Measurements from ENCODE around the gene IKZF3.
"Not testable (repeated sequence)": the region's sequence is repeated elsewhere in the genome, so short reads cannot be mapped to it uniquely, and the experiment has no call there.

Gene IKZF3

DNA sequence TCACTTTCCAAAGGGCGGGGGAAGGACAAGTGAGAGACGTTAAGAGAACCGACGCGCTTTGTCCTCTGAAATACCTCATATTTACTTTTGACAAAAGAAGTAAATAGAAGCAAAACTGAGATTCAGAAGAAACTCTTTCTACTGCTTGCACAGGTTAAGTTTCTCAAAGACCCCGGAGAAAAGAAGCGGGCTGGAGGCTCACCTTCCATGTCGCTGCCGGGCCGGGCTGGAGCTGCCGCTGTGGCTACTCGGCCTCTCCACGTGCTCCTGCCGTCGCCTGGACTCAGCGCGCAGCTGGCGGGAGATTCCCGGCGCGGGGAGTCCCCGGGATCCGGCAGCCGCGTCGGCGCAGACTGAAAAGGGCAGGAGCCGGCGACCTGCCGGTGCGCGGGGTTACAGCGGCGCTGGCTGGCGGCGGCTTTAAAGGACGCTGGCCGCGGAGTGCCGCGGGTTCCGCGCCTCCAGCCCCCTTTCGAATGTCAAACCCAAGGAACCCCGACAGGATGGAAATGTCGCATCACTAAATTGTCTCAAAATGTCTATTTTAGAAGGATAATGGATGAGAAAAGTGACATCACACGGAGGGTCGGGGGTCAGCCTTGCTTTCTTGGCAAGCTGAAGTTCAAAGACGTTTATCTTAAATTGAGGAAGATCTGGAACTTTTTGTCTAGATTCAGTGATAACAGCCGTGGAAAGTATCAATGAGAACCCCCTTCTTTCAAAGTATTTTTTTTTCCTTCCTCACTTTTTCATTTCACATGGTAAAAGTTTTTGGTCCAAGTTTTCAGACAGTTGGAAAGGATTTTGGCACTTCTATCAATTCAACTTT lies at the start of gene IKZF3:
Gene IKZF3, minus strand, starts transcription at position 395 of the 829 bp plus-strand sequence. Its CDS starts 186 bp downstream, at position 209.
- no peak within 1 kb of the TSS for H3K27ac ChIP-seq (ENCODE audit: low read depth, low read length)
- H3K9me3 ChIP-seq (ENCODE audit: low read length) = peaks cover 5% of the 10 kb centered on the region
- H3K4me1 ChIP-seq (ENCODE audit: insufficient read depth, low read length) = peaks cover 8% of the 10 kb centered on the region
- H3K36me3 ChIP-seq (ENCODE audit: insufficient read depth, low read length) = no peaks in the 10 kb centered on the region
- no peak within 1 kb of the TSS for H3K9ac ChIP-seq (ENCODE audit: low read length)
- H3K27me3 ChIP-seq (ENCODE audit: control insufficient read depth in 1 of 2, insufficient read depth in 2 of 2, low read length in 2 of 2) = peaks cover 50 to 66% of the 10 kb centered on the region in 2 donors
- H3K4me3 ChIP-seq (ENCODE audit: low read depth in 1 of 2, low read length in 2 of 2) = no peak within 1 kb of the TSS

DNA sequence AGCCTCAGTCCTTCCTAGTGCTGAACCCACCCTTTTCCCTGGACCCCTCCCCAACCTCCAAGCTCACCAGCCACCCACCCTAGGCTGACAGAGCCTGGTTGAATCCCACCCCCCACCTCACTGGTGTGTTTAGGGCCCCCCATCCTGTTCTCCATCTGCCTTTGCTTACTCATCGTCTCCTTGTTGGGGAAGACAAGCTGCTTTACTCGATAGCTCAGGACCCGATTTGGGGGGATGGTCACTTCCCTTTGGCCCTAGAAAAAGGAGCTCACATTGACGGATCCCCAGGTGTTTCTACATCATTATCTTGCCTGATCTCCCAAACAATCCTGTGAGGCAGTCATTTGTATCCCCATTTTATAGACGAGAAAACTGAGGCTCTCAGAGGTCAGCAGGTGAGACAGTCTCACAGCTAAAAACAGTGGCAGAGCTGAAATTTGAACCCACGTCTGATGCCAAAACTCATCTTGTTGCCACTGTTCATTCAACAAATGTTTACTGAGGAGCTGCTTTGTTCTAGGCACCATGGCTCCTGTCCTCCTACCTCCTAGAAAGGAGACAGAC lies 44.8 kb upstream of the IKZF3 start:
- no peak overlapping the region for H3K4me3 ChIP-seq (ENCODE audit: low read depth in 1 of 2, low read length in 2 of 2)
- H3K36me3 ChIP-seq (ENCODE audit: insufficient read depth, low read length) = peaks cover 6% of the 10 kb centered on the region
- H3K4me1 ChIP-seq (ENCODE audit: insufficient read depth, low read length) = no peaks in the 10 kb centered on the region
- H3K27ac ChIP-seq (ENCODE audit: low read depth, low read length) = no peak overlapping the region
- H3K9ac ChIP-seq (ENCODE audit: low read length) = no peak overlapping the region
- H3K9me3 ChIP-seq (ENCODE audit: low read length) = no peaks in the 10 kb centered on the region
- H3K27me3 ChIP-seq (ENCODE audit: control insufficient read depth in 1 of 2, insufficient read depth in 2 of 2, low read length in 2 of 2) = no peaks in the 10 kb centered on the region

DNA sequence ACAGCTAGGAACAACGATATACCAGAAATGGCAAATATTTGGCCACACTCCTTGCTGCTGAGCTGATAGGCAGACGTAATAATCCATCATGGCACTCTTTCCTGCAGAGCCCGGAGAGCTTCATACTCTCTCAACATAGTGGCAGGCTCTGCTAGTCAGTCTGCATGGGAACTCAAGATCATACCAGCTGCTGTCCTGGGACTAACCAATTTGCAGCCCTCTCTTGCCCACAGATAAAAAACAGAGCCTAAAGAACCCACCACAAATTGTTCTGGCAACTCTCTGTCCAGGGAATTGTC lies 40.8 kb upstream of the IKZF3 start:
- Histone ChIP-seq H3K36me3 (ENCODE audit: insufficient read depth, low read length) (no peaks in the 10 kb centered on the region), H3K4me1 (ENCODE audit: insufficient read depth, low read length) (no peaks in the 10 kb centered on the region), H3K4me3 (ENCODE audit: low read depth in 1 of 2, low read length in 2 of 2) (no peak overlapping the region), H3K27ac (ENCODE audit: low read depth, low read length) (no peak overlapping the region), H3K9me3 (ENCODE audit: low read length) (no peaks in the 10 kb centered on the region), H3K9ac (ENCODE audit: low read length) (no peak overlapping the region), H3K27me3 (ENCODE audit: control insufficient read depth in 1 of 2, insufficient read depth in 2 of 2, low read length in 2 of 2) (no peaks in the 10 kb centered on the region)

DNA sequence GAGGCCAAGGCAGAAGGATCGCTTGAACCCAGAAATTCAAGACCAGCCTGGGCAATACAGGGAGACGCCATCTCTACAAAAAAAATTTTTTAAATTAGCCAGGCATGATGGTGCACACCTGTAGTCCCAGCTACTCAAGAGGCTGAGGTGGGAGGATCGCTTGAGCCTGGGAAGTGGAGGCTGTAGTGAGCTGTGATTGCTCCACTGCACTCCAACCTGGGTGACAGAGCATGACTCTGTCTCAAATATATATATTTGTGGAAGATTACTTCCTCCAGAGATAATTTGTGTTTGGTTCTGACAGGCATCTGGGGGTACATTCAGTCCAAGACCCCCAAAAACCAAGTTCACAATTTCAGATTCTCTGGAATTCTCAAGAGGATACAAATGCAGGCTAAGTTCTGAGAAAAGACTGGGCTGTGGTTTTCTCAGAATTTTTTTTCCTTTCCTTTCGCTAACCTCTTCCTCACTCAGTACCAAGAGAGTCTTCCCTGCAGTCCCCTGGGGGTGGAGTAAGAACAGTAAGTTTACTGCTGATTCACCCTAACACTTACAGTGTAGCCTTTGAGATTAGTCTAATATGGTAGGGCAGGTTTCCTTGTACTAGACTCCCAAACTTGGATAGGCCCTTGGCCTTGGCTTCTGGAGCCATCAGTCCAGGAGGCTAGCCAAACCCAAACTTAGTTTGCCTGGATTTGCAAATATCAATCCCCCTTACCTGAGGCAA lies 39.2 kb upstream of the IKZF3 start:
- Histone ChIP-seq H3K36me3 (ENCODE audit: insufficient read depth, low read length) (no peaks in the 10 kb centered on the region), H3K9me3 (ENCODE audit: low read length) (no peaks in the 10 kb centered on the region), H3K27ac (ENCODE audit: low read depth, low read length) (no peak overlapping the region), H3K4me3 (ENCODE audit: low read depth in 1 of 2, low read length in 2 of 2) (no peak overlapping the region), H3K9ac (ENCODE audit: low read length) (no peak overlapping the region), H3K4me1 (ENCODE audit: insufficient read depth, low read length) (no peaks in the 10 kb centered on the region), H3K27me3 (ENCODE audit: control insufficient read depth in 1 of 2, insufficient read depth in 2 of 2, low read length in 2 of 2) (no peaks in the 10 kb centered on the region)

DNA sequence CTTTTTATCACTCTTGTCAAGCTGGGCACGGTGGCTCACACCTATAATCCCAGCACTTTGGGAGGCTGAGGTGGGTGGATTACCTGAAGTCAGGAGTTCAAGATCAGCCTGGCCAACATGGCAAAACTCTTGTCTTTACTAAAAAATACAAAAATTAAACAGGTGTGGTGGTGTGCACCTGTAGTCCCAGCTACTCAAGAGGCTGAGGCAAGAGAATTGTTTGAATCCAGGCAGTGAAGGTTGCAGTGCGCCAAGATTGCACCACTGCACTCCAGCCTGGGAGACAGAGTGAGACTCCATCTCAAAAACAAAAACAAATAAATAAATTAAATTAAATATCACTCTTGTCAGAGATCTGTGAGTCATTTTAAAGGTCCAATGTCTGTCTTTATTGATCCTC lies 37.9 kb upstream of the IKZF3 start:
- not testable (repeated sequence) for H3K27ac ChIP-seq (ENCODE audit: low read depth, low read length); H3K36me3 ChIP-seq (ENCODE audit: insufficient read depth, low read length); H3K4me3 ChIP-seq (ENCODE audit: low read depth in 1 of 2, low read length in 2 of 2); H3K4me1 ChIP-seq (ENCODE audit: insufficient read depth, low read length); H3K27me3 ChIP-seq (ENCODE audit: control insufficient read depth in 1 of 2, insufficient read depth in 2 of 2, low read length in 2 of 2); H3K9ac ChIP-seq (ENCODE audit: low read length); H3K9me3 ChIP-seq (ENCODE audit: low read length)

DNA sequence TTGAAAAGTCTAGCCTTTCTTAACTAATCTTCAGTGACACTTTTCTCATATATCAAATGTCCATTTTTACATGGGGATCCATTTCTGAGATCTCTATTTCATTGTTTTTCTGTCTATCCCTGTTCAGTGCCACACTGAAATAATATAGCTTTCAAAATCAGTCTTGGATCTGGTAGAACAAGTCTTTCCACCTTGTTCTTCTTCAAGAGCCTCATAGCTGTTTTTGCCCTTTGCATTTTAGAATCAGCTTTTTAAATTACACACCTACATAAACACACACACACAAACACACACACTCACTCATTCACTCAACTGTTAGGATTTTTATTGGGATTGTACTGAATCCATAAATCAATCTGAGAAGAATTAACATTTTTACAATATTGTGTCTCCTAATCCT lies 35.1 kb upstream of the IKZF3 start:
- Histone ChIP-seq H3K27me3 (ENCODE audit: control insufficient read depth in 1 of 2, insufficient read depth in 2 of 2, low read length in 2 of 2) (no peaks in the 10 kb centered on the region), H3K9me3 (ENCODE audit: low read length) (no peaks in the 10 kb centered on the region), H3K4me3 (ENCODE audit: low read depth in 1 of 2, low read length in 2 of 2) (no peak overlapping the region), H3K27ac (ENCODE audit: low read depth, low read length) (no peak overlapping the region), H3K9ac (ENCODE audit: low read length) (no peak overlapping the region), H3K4me1 (ENCODE audit: insufficient read depth, low read length) (no peaks in the 10 kb centered on the region), H3K36me3 (ENCODE audit: insufficient read depth, low read length) (no peaks in the 10 kb centered on the region)

DNA sequence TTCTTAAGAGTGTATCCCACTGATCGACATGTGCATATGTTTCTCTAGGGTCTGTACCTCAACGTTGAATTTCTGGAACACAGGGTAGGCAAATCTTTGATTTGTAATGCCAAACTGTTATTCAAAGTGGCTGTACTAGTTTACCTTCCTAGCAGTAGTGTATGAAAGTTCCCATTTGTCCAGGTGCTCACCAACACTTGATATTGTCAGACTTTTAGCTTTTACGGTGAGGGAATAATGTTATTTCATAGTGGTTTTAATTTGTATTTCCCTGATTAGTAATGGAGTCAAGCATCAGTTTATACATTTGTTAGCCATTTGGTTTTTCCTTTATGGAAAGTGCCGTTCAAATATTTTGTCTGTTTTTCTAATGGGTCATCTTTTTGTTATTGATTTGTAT lies 34.0 kb upstream of the IKZF3 start:
- H3K9me3 ChIP-seq (ENCODE audit: low read length) = no peaks in the 10 kb centered on the region
- H3K9ac ChIP-seq (ENCODE audit: low read length) = no peak overlapping the region
- H3K4me1 ChIP-seq (ENCODE audit: insufficient read depth, low read length) = no peaks in the 10 kb centered on the region
- no peaks in the 10 kb centered on the region for H3K27me3 ChIP-seq (ENCODE audit: control insufficient read depth in 1 of 2, insufficient read depth in 2 of 2, low read length in 2 of 2)
- H3K4me3 ChIP-seq (ENCODE audit: low read depth in 1 of 2, low read length in 2 of 2) = no peak overlapping the region
- H3K36me3 ChIP-seq (ENCODE audit: insufficient read depth, low read length) = no peaks in the 10 kb centered on the region
- no peak overlapping the region for H3K27ac ChIP-seq (ENCODE audit: low read depth, low read length)

DNA sequence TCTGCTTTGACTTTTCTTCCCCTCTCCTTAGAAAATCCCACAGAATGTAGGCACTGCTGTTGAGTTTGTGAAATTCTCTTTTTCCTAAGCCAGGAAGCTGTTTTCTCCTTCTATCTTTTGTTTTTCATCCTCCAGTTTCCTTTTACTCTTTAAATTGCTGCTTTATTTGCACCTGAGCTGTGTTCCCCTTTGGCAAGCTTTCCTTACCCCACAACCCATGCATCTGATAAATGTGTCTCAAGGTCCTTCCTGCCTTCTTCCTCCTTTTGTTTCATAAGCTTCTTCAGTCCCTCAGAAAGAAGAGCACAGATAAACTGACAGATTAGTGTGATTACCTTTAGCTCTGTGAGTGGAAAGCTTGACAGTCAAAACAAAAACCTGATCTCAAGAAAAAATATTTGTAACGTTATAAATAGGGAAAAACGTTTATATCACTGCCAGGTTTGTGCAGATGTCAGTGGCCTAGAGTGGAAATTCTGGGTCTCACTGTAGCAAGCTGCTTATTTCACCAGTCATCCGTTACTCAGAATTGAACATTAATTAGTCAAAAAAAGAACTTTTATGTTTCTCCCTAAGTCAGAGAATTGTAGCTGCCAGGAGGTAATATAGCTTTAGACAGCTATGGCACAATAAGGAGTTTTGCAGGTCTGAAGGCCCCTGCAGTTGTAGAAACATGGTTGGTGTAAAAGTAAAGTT lies 30.7 kb upstream of the IKZF3 start:
- Histone ChIP-seq H3K27me3 (ENCODE audit: control insufficient read depth in 1 of 2, insufficient read depth in 2 of 2, low read length in 2 of 2) (no peaks in the 10 kb centered on the region), H3K27ac (ENCODE audit: low read depth, low read length) (no peak overlapping the region), H3K4me1 (ENCODE audit: insufficient read depth, low read length) (no peaks in the 10 kb centered on the region), H3K9me3 (ENCODE audit: low read length) (no peaks in the 10 kb centered on the region), H3K9ac (ENCODE audit: low read length) (no peak overlapping the region), H3K36me3 (ENCODE audit: insufficient read depth, low read length) (no peaks in the 10 kb centered on the region), H3K4me3 (ENCODE audit: low read depth in 1 of 2, low read length in 2 of 2) (no peak overlapping the region)

DNA sequence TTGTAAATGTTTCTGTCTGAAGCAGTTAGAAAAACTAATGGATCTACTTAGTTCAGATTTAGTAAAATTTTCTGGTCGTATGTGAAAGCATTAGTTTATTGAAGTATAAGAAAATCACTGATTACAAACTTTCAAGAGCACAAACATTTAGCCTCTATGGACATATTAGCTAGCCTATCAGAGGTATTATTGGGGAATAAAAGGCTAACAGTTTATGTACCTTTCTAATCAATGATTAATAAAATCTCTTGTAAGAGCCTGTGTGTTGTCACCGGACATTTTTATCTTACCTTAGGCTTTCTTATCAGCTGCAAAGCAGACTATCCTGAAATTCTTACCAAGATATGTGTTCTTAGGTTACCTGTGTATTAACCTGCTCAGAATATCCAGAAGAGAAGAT lies 25.1 kb upstream of the IKZF3 start:
- H3K4me1 ChIP-seq (ENCODE audit: insufficient read depth, low read length) = no peaks in the 10 kb centered on the region
- no peaks in the 10 kb centered on the region for H3K9me3 ChIP-seq (ENCODE audit: low read length)
- H3K27ac ChIP-seq (ENCODE audit: low read depth, low read length) = no peak overlapping the region
- no peaks in the 10 kb centered on the region for H3K27me3 ChIP-seq (ENCODE audit: control insufficient read depth in 1 of 2, insufficient read depth in 2 of 2, low read length in 2 of 2)
- H3K36me3 ChIP-seq (ENCODE audit: insufficient read depth, low read length) = no peaks in the 10 kb centered on the region
- H3K9ac ChIP-seq (ENCODE audit: low read length) = no peak overlapping the region
- H3K4me3 ChIP-seq (ENCODE audit: low read depth in 1 of 2, low read length in 2 of 2) = no peak overlapping the region

DNA sequence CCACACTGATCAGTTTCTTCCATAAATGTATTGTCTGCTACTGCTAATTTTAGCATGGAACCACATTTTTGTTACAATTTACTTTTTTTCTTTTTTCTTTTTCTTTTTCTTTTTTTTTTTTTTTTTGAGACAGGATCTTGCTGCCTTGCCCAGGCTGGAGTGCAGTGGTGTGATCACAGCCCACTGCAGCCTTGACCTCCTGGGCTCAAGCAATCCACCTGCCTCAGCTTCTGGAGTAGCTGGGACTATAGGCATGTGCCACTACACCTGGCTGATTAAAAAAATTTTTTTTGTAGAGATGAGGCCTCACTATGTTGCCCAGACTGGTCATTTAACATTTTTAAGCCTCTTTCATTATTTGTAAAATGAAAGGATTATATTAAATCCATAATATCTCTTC lies 23.0 kb upstream of the IKZF3 start:
- Histone ChIP-seq H3K9me3 (ENCODE audit: low read length) (no peaks in the 10 kb centered on the region), H3K4me1 (ENCODE audit: insufficient read depth, low read length) (no peaks in the 10 kb centered on the region), H3K27ac (ENCODE audit: low read depth, low read length) (no peak overlapping the region), H3K27me3 (ENCODE audit: control insufficient read depth in 1 of 2, insufficient read depth in 2 of 2, low read length in 2 of 2) (no peaks in the 10 kb centered on the region), H3K9ac (ENCODE audit: low read length) (no peak overlapping the region), H3K4me3 (ENCODE audit: low read depth in 1 of 2, low read length in 2 of 2) (no peak overlapping the region), H3K36me3 (ENCODE audit: insufficient read depth, low read length) (no peaks in the 10 kb centered on the region)

DNA sequence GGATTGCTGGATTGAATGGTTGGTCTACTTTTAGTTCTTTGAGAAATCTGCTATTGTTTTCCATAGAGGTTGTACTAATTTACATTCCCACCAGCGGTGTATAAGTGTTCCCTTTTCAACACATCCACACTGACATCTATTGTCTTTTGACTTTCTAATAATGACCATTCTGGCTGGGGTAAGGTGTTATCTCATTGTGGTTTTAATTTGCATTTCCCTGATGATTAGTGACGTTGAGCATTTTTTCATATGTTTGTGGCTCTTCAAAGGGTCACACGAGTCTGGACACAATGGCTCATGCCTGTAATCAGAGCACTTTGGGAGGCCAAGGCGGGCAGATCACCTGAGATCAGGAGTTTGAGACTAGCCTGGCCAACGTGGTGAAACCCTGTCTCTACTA lies 22.0 kb upstream of the IKZF3 start:
- H3K9me3 ChIP-seq (ENCODE audit: low read length); H3K27me3 ChIP-seq (ENCODE audit: control insufficient read depth in 1 of 2, insufficient read depth in 2 of 2, low read length in 2 of 2); H3K9ac ChIP-seq (ENCODE audit: low read length); H3K27ac ChIP-seq (ENCODE audit: low read depth, low read length); H3K4me3 ChIP-seq (ENCODE audit: low read depth in 1 of 2, low read length in 2 of 2); H3K36me3 ChIP-seq (ENCODE audit: insufficient read depth, low read length); H3K4me1 ChIP-seq (ENCODE audit: insufficient read depth, low read length): not testable (repeated sequence)

Data from muscle layer of colon (tissue), 2 donors.